HuH-7.5 (cell line): ENCODE measurements around the gene VRK3.
"Not testable (repeated sequence)": the region's sequence is repeated elsewhere in the genome, so short reads cannot be mapped to it uniquely, and the experiment has no call there.

Experiments used
- DNase-seq: peaks from one replicate; pipeline ENCODE4 v3.0.0; 2011; ENCODE audit warnings: low spot score

Gene VRK3, protein sequence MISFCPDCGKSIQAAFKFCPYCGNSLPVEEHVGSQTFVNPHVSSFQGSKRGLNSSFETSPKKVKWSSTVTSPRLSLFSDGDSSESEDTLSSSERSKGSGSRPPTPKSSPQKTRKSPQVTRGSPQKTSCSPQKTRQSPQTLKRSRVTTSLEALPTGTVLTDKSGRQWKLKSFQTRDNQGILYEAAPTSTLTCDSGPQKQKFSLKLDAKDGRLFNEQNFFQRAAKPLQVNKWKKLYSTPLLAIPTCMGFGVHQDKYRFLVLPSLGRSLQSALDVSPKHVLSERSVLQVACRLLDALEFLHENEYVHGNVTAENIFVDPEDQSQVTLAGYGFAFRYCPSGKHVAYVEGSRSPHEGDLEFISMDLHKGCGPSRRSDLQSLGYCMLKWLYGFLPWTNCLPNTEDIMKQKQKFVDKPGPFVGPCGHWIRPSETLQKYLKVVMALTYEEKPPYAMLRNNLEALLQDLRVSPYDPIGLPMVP

GRCh38 chr19:50025022-50025793 is at the start of gene VRK3:
VRK3 (minus strand) TSS chr19:50025372; CDS start chr19:50016162, 9,210 bp downstream.
- peak; percentile 92 for DNase-seq

DNA sequence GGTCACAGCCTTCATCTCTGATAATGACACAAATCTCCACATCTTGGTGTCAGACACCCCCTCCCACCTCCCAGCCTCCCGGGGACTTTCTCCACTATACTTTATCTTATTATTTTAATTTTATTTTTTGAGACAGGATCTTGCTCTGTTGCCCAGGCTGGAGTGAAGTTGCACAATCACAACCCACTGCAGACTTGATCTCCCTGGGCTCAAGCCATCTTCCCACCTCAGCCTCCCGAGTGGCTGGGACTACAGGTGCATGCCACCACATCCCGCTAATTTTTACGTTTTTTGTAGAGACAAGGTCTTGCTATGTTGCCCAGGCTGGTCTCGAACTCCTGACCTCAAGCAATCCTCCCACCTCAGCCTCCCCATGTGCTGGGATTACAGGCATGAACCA is 43.2 kb upstream of the VRK3 start:
- not testable (repeated sequence) for DNase-seq

DNA sequence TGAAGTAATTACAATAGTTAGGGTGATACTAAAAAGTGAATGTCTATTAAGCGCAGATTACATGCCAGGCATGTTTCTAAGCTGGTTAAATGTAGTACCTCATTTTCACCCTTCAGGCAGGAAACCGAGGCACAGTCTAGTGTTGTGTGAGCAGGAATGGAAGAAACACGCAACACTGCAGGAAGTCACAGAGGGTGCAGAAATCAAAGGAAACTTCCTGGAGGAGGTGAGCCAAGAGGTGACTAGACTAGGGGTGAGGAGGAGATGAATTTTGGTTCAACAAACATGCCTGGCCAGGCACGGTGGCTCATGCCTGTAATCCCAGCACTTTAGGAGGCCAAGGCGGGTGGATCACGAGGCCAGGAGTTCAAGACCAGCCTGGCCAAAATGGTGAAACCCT is 42.4 kb upstream of the VRK3 start:
- DNase-seq: no peak

GRCh38 chr19:50065938-50066337 is 40.8 kb upstream of the VRK3 start:
- no peak for DNase-seq

DNA sequence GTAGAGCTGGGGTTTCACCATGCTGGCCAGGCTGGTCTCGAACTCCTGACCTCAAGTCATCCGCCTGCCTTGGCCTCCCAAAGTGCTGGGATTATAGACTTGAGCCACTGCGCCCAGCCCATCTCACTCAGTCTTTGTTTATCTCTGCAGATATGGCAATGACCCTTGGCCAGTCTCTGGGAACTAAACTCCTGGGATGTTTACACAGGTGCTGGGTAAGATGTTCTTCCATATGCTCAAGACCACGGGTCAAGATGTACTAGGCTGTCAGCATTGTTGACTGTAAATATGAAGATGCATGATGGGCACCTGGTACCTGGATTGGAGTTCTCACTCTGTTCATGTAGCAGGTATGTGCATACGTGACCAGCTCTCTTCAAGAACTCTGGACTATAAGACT is 36.5 kb upstream of the VRK3 start:
- DNase-seq: no peak

DNA sequence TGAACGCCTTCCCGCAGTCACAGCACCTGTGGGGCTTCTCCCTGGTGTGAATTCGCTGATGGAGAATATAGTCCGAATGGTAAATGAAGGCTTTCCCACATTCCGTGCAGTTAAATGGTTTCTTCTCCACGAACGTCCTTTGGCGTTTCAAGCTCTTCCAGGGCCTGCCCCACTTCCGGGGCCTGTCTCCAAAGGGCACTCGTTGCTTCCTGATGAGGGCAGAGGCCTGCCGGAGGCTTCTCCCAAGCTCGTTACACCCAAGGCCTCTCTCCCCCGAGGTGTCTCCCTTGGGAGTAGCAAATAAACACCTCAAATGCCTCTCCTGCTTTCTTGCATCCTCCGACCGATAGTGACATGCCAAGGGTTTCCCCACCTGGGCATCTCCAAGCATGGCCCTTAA is 34.9 kb upstream of the VRK3 start:
- no peak for DNase-seq

GRCh38 chr19:50059045-50059444 is 33.9 kb upstream of the VRK3 start:
- no peak for DNase-seq

DNA sequence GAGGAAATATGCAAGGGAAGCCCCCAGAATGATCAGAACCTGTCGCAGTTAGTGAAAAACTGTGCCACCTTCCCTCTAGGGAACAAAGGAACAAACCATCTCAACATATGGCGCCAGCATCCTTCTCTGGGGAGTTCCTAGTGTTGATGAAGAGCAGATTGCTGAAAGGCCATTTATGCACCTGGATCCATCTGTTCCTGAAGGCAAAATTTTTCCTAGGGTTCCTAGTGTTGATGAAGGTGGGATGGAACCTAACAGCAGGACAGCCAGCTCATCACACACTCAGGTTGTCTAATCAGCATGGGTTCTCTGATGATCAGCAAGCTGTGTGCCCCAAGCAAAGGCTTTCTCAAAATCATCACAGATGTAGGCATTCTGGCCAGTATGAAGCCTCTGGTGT is 33.3 kb upstream of the VRK3 start:
- DNase-seq: no peak

- DNase-seq: no peak
These were observed 27.9 kb upstream of the VRK3 start for GRCh38 chr19:50053119-50053518.

DNA sequence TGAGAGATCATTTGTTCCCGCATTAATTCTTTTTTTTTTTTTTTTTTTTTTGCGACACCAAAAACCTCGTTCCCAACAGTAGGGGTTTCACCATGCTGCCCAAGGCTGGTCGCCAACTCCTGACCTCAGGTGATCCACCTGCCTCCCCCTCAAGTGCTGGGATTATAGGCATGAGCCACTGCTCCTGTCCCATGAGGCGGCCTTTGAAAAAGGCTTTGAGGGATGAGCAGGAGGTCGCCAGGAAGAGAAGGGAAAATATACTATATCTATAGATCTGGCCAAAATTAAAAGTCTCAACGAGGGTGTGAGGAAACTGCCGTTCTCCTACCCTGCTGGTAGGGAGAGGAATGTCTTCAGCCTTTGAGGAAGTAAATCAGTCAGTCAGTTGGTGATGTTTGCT is 26.8 kb upstream of the VRK3 start:
- DNase-seq: no peak

- DNase-seq: not testable (repeated sequence)
These were observed 26.2 kb upstream of the VRK3 start for GRCh38 chr19:50051228-50051895.

DNA sequence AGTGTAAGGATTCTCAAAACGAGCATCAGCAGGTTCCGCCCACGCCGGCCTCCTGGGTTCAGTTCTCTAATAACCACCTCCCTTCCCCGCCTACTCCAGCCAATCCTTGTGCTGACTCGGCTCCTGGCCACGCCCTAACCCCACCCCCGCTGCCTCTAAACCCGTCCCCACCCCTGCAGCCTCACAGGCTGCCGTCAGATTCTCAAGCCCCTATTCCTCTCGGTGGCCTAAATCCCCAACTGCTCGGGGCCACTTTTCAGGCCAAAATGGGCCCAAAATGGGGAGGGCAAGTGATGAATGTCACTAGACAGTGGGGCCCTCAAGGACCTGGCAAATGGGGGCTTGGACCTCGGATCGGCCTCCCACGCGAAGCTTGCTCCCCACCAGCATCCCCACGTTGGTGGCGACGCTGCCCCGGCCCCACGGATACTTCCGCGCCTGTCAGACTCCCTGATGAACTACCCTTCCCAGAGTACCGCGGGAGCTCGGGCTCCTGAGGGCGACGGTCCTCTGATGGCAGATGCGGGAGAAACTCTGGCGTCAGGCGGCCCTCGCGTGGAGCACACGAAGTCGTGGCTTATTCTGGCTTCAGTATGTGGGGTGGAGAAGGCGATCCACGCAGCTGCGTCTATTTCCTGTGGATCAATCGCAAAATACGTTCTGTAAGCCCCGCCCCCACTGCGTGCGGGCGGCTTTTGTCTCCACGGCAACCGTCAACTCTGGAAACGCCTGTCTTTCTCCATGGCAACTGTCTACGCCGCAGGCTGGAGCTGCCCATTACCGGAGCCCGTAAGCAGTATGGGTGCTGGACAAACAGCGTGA is 25.4 kb upstream of the VRK3 start:
- DNase-seq: peak; percentile 25

DNA sequence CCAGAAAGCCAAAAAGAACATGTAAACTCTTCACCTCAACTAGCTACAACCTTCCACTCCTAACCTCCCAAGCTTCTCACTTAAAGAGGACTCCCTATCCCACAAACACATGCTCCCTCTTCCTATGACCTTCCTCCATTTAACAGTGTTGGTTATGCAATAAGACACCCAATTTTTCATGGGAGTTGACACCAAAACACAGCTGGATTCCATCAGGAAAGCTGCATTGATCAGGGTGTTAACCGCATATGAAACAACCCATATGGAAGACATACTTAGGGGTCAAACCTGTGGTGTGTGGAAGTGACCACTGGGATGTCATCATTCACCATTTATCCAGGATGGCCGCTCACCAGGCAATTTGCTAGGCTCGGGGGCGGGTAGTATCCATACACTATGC is 22.5 kb upstream of the VRK3 start:
- no peak for DNase-seq

DNA sequence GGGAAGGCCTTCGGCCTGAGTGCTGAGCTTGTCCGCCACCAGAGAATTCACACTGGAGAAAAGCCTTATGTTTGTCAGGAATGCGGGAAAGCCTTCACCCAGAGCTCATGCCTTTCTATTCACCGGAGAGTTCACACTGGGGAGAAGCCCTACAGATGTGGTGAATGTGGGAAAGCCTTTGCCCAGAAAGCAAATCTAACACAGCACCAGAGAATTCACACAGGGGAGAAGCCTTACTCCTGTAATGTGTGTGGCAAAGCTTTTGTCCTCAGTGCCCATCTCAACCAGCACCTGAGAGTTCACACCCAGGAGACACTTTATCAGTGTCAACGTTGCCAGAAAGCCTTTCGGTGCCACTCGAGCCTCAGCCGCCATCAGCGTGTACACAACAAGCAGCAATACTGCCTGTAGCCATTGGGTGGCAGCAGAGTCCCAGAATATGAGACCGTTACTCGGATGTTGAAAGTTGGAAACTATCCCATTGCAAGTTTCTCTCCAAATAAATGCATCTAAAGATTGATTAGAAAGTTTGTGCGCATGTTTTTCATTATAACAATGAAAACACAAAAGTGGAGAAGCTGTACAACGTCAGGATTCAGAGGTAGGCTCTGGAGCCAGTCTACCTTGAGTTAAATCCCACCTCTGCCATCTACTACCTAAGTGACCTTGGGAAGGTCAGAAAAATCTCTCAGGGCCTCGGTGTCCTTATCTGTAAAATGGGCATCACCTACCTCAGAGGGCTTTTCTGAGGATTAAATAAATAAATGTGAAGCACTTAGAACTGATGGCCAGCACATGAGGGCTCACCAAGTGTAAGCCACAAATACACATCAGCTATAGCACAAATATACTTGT is 21.7 kb upstream of the VRK3 start:
- DNase-seq: no peak

DNA sequence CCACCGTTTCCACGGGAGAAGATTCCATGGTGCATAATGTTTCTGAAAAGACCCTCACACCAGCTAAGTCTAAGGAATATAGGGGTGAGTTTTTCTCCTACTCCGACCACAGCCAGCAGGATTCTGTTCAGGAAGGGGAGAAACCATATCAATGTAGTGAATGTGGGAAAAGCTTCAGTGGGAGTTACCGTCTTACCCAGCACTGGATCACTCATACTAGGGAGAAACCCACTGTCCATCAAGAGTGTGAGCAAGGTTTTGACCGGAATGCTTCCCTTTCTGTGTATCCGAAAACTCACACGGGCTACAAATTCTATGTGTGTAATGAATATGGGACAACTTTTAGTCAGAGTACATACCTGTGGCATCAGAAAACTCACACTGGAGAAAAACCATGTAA is 19.8 kb upstream of the VRK3 start:
- no peak for DNase-seq

DNA sequence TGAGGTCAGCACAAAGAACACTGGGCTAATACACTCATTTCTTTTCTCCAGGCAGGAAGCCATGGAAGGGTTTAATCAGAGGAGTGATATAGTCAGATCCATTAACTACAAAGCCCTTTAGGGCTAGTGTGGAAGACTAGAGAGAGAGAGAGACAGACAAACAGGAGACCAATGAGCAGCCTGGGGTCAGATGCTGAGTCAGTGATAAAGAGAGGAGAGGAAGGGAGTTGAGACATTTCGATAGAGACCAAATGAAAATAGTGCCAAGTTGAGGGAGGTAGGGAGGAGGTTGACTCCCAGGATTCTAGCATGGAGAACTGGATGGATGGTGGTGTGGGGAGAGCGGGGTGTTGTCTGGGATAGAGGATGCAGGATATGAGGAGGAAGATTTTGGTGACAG is 18.8 kb upstream of the VRK3 start:
- no peak for DNase-seq

- DNase-seq: no peak
These were observed 17.3 kb upstream of the VRK3 start for GRCh38 chr19:50042363-50043024.

GRCh38 chr19:50040967-50041366 is 15.8 kb upstream of the VRK3 start:
- DNase-seq: no peak

DNA sequence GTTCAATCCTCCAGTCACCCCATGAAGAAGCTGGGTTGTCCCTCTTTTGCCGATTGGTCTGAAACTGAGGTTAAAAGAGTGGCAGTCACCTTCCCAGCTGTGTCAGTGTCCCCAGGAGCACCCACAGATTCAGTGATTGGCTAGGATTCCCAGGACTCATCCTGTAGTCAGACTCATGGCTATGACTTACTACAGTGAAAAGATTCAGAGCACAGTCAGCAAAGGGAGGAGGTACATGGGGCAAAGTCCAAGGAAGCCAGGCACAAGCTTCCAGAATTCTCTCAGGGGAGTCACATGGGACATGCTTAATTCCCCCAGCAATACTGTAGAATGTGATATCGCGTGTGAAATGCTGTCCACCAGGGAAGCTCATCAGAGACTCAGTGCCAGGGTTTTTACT is 14.8 kb upstream of the VRK3 start:
- DNase-seq: no peak

DNA sequence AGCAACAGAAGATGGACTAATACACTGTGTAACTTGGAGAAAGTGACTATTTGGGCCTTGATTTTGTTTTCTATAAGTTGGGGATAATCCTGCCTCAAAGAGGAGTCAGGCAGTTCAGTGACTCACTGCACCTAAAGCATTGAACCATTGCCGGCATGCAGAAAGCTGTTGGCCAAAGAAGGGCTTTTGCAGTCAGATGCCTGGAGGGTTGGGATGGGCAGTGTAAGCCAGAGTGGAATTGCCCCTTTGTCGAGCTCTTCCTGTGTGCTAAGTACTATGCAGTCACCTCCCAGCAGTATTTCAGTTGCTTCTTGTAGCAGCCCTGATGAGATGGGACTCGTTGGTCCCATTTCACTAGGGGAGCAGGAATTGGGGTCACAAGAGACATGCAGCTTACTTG is 11.7 kb upstream of the VRK3 start:
- DNase-seq: no peak
